ENCODE data around the gene SCARB1. TPM values are rescaled to one million over a fixed set of nuclear protein-coding genes. Genes with fewer than 3 reads are reported as not detected.

SCARB1 gene
- total RNA-seq, 1 donor from 2014 or later: 81.1 TPM

DNA sequence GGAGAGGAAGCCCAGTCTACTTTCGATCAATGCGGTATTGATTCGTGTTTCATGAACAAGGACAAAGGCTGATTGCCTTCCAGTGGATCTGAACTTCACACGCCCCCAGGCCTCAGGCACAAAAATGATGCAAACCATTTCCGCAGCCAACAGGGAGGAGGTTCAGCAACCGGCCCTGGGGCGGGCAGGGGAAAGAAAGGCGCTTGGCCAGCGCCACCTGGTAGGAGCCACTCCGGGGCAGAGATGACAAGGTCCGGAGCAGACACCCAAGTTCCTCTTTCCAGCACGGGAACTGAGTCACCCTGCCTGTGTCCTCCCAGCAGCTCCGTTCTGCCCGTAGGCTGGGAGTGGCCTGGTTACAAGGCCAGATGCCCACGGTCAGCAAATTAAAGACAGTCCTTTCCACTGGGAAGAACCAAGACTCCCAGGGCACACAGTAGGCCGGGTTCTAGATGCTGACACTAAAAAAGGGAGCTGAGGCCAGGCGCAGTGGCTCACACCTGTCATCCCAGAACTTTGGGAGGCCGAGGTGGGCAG lies 136.3 kb downstream of the SCARB1 start:
- intact Hi-C loops (cut with DNase I): no loop called here
- TF ChIP-seq, protein P1, sequence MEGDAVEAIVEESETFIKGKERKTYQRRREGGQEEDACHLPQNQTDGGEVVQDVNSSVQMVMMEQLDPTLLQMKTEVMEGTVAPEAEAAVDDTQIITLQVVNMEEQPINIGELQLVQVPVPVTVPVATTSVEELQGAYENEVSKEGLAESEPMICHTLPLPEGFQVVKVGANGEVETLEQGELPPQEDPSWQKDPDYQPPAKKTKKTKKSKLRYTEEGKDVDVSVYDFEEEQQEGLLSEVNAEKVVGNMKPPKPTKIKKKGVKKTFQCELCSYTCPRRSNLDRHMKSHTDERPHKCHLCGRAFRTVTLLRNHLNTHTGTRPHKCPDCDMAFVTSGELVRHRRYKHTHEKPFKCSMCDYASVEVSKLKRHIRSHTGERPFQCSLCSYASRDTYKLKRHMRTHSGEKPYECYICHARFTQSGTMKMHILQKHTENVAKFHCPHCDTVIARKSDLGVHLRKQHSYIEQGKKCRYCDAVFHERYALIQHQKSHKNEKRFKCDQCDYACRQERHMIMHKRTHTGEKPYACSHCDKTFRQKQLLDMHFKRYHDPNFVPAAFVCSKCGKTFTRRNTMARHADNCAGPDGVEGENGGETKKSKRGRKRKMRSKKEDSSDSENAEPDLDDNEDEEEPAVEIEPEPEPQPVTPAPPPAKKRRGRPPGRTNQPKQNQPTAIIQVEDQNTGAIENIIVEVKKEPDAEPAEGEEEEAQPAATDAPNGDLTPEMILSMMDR (IDR thresholded peaks at IDR 0.05): no peak
- peak; percentile 66 to 87 for DNase-seq (ENCODE audit: low spot score in 2 of 2)
- Histone ChIP-seq H3K36me3 (no peaks in the 10 kb centered on the region), H3K27me3 (no peaks in the 10 kb centered on the region), H3K27ac (peak overlapping the region; percentile 40 to 48), H3K9me3 (peaks cover 0 to 3% of the 10 kb centered on the region in 2 donors), H3K4me3 (no peak overlapping the region), H3K4me1 (peaks cover 3 to 19% of the 10 kb centered on the region in 2 donors)

Other genes with a start within 250 kb of the SCARB1 start
- 1,347 TPM for gene UBC, start 50.8 kb upstream of the SCARB1 start, total RNA-seq
- gene DHX37, start 125.3 kb upstream of the SCARB1 start, total RNA-seq: 19.6 TPM
- gene BRI3BP, start 129.8 kb upstream of the SCARB1 start, total RNA-seq: 2.1 TPM
- gene AACS, start 201.6 kb upstream of the SCARB1 start, total RNA-seq: 7.0 TPM